COR-L47 (cell line): ENCODE measurements around the gene DCST2.

Experiments used
- DNase-seq: peaks from one replicate; lab custom pipeline; 2025; lab: John Stamatoyannopoulos, UW

DCST2 gene

DNA sequence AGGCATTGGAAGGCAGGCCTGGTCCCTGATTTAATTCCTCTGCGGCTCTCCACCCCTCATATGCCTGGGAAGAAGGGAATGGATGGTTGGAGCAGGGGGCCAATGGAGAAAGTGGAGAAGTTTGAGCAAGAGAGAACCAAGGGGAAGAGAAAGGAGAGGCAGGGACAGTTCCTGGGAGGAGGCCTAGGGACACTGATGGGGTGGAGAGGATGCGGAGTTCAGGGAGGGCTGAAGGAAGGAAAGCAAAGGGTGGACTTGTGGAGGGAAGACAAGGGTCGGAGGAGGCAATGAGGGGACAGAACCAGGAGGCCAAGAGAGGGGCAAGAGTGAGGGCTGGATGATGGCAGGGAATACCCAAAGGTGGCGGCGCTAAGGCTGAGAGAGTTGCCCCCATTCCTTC, 23.8 kb downstream of the DCST2 start:
- no peak for DNase-seq

GRCh38 chr1:155009221-155009711, 24.3 kb downstream of the DCST2 start:
- no peak for DNase-seq

- no peak for DNase-seq
Observed at GRCh38 chr1:155008015-155008941, 25.3 kb downstream of the DCST2 start.

DNA sequence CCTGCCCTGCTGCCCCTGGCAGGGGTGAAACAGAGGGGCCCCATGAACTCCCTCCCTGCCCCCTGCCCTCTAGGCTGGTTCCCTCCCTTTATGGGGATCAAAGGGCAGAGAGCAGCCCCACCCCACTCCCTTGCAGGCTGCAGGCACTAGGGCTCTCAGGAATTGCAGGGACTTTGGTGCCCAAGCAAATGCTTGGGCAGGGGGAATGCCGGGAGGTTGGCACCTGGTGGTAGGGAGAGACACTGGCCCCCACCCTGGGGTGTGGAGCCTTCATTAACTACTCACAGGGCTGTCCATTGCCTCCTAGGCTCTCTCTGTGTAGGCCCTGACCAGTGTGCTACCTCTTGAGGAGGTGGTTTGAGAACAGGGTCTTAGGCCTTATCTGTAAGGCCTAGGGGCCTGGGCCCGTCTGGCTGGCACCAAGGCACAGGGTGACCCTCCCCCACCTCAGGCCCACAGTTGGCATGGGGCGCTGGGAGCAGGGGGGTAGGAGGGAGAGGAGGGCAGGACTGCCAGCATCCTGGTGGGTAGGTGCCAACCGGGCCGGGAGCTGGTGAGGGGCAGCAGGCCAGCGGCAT, 26.2 kb downstream of the DCST2 start:
- DNase-seq = no peak

GRCh38 chr1:155006601-155007101, 26.9 kb downstream of the DCST2 start:
- peak; percentile 30 for DNase-seq

DNA sequence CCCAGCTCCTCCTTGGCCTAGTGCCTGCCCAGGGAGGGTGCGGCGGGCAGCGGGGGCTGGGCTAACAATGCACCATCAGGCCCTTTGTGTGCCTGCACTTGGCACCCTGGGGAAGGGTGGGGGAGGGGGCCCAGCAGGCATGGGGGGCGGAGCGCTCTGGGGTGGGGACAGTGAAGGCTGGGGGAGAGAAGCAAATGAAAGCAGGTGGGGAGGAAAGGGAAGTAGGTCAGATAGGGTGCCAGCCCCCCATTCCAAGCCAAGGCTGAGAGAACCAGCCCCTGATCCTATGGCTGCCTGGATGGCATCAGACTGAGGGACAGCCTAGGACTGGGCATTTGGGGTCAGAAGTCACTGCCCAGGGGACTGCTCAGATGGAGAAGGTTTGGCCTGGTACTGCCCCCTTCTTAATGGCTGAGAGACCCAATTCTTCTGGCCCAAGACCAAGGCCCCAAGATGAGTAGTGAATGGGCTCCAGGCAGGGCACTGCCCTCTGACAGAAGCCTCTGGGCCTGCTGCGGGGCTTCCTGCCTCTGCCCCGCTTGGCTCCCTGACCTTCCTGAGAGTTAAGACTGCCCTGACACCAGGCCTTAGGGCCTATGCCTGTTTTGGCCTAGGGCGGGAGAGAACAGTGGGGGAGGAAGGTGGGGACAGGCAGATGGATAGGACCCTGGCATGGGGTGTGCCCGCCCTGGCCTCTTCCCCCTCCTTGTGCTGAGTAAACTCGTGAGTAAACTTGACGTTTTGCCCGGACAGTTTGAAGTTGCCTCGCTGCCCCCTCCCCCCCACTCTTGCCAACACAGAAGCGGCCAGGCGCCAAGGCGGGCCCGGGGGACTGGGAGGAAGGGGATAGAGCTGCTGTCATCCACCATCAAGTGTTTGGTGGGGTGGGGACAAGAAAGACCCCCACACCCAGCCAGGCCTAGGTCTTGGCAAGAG, 28.2 kb downstream of the DCST2 start:
- peak; percentile 51 for DNase-seq

DNA sequence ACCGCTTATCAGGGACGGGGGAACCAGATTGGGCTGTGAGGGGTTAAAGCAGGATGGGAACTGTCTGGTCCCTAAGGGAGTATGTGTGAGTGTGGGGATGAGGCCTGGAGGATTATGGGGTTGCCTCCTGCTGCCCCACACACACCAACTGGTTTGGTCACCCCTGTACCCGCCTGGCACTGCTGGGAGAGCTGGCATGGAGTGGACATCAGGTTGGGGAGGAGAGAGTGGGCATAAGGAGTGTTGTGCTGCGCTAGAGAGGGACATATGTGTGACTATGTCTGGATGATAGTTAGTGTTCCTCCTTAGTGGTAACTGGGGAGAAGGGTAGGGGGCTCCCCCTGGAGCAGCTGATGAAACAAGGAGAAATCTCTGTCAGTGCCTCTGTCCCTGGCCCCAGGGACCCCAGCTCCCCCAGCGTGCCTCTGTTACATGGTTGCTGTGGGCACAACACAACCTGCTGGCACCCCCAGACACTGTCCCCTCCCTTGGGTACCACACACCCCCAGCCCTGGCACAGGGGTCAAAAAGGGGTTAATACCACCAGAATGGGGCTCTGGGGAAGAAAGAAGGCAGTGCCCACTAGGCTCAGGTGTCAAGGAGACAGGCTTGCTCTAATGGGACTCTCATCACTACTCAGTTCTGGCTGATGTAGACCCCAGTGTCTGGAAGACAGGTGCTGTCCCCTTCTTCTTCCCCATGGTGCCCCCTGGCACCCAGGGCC, 29.1 kb downstream of the DCST2 start:
- no peak for DNase-seq

DNA sequence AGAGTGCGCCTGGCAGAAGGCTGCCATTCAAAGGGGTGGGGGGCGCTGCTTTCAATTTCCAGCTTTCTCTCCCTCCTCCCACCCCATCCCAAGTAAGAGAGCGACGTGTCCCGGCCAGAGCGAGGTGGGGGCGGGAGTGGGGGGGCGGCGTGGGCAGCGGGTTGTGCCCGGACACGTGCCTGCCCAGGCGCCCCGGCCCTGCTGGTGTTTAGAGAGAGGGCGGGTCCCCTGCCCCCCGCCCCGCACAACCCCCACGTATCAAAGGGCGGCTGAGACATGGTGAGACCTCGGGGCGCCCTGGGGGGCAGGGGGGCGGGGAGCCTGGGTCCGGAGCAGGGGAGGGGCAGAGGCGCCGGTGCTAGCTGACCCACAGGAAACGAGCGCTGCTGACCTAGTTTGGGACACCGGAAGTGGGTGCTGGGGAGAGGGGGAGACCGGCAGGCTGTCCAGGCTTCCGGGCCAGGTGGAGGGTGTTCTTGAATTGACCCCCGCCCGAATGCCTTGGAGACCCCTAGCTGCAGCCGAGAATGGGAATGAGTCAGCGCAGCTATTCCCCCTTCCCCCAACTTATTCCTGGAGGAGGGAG, 29.7 kb downstream of the DCST2 start:
- DNase-seq = peak; percentile 40

GRCh38 chr1:155003227-155003765, 30.3 kb downstream of the DCST2 start:
- peak; percentile 34 for DNase-seq

- peak; percentile 64 for DNase-seq
Observed at GRCh38 chr1:155002464-155003226, 30.9 kb downstream of the DCST2 start, which contains the start of gene ZBTB7B. Gene ZBTB7B (plus strand): TSS chr1:155002802. CDS start chr1:155014661, 11,859 bp downstream.

- DNase-seq = peak; percentile 99
Observed at GRCh38 chr1:155001675-155002463, 31.7 kb downstream of the DCST2 start.

- DNase-seq = no peak
Observed at GRCh38 chr1:155001425-155001674, 32.2 kb downstream of the DCST2 start.

GRCh38 chr1:155000726-155001424, 32.7 kb downstream of the DCST2 start:
- peak; percentile 87 for DNase-seq

- no peak for DNase-seq
Observed at GRCh38 chr1:155000411-155000725, 33.2 kb downstream of the DCST2 start.

DNA sequence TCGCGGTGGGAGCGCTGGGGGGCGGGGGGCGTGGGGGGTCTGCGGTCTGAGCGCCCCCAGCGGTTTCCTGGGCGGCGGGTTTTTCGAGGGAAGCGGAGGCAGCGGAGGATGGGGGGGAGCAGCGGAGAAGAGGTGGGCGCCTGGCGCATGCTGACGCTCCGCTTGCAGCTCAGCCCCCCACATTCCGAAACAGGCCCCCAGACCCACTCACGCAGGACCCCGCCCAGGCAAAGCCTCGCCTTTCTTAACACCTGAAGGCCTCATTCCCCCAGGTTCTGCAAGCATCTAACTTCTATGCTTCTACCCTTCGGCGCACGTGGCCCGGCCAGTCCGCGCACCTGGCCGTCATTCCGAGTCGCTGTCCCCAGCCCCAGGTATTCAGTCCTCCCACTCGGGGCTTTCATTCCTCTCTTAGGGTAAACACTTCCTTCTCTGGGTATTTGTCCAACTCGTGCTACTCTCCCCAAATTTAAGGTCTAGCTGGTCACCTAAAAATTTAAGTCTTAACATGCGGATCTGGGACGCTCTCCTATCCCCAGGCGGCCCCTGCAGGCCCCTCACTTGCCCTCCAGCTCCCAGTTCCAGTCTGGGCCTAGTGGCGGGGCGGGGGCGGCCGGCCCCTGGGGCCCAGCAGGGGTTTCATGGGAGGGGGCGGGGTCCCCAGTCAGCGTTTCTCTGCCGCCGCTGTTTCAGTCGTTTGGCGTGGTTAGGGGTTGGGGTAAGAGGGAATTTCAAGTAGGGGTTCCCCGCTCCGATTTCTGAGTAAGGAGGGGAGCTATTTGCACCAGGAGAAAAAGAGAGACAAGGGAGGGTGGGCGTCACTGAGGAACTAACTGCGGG, 33.8 kb downstream of the DCST2 start:
- DNase-seq = peak; percentile 29

DNA sequence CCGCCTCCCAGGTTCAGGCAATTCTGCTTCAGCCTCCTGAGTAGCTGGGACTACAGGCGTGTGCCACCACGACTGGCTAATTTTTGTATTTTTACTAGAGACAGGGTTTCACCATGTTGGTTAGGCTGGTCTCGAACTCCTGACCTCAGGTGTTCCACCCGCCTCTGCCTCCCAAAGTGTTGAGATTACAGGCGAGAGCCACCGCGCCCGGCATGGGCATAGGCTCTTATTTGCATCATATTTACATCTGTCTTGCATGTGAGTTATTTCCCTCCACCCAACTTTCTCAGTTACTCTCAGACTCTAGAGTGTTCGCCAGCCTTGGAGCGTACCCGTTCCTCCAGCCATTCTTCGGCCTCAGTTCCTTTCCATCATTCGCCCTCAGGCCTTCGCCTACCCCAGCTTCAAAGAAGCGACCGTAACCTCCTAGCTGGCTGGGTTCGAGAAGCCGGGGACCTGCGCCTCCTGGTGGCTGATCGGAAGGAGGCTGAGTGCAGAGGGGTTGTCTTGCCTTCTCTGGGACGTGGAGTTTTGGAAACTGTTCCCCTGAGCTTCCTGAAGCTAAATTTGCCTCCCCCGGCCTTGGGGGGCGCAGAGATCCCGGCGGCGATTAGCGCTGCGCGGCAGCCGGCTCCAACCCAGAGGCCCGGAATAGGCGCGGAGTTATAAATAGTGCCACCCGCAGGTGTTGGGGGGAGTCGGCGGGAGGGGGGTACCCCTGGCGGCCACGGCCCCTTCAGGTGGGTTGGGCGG, 34.6 kb downstream of the DCST2 start:
- no peak for DNase-seq

DNA sequence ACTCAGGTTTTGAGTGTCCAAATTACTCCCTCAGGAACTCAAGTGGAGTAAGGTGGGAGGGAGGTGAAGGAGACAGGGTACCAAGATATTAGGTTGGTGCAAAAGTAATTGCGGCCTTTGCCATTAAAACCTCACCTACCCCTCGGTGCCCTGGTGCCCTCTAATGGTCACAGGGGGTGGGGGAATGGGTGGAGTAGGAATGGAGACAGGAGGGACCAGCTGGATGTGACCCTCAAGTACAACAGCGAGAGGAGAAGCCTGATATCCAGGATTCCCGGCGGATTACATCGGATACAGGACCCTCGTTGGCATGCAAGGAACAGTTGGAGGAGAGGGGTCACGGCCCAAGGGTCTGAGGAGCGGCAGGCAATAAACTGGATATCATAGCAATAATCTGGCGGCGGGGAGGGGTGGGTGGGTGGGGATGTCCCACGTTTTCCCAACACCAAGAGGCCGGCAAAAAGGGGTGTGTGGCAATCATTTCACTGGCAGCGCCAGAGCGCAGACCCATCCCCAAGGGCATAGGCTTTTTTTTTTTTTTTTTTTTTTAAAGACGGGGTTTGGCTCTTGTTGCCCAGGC, 35.3 kb downstream of the DCST2 start:
- DNase-seq = no peak
